HepG2 (cell line): ENCODE results near the gene GSK3A. TPM values are rescaled to one million over a fixed set of nuclear protein-coding genes. Genes with fewer than 3 reads are reported as not detected.

ENCODE experiments used
- ASH2L ChIP-seq: fragments of 300-600, 200-600 bp; sonication (generic); IDR thresholded peaks from 2 replicates; pipeline ENCODE4 v1.7.0; 2017; ENCODE audit warnings: low read depth, mild to moderate bottlenecking, moderate library complexity, mixed read lengths, low read length; ENCODE audit not compliant: insufficient read length
- GTF3A ChIP-seq: sonication (generic); formaldehyde crosslinking; conservative IDR thresholded peaks from 2 replicates; pipeline ENCODE4 v1.4.0; 2020; ENCODE audit warnings: mild to moderate bottlenecking, missing genetic modification reagents
- KLF9 ChIP-seq: IDR thresholded peaks from 2 replicates; pipeline ENCODE4 v1.6.1; 2016; ENCODE audit warnings: low read depth
- MEF2D ChIP-seq: sonication (generic); formaldehyde crosslinking; IDR thresholded peaks from 2 replicates; pipeline ENCODE4 v1.5.1; 2020; ENCODE audit warnings: mild to moderate bottlenecking, missing genetic modification reagents
- PHF20 ChIP-seq: sonication (generic); formaldehyde crosslinking; IDR thresholded peaks from 2 replicates; pipeline ENCODE4 v1.5.0; 2020; ENCODE audit warnings: mild to moderate bottlenecking, missing genetic modification reagents
- SP4 ChIP-seq: sonication (generic); formaldehyde crosslinking; IDR thresholded peaks from 2 replicates; pipeline ENCODE4 v1.8.1; 2023; ENCODE audit warnings: mild to moderate bottlenecking, missing genetic modification reagents
- ZNF232 ChIP-seq: sonication (generic); formaldehyde crosslinking; IDR thresholded peaks from 2 replicates; pipeline ENCODE4 v1.4.0; 2020; ENCODE audit warnings: missing genetic modification reagents, borderline replicate concordance
- ZNF333 ChIP-seq: sonication (generic); formaldehyde crosslinking; IDR thresholded peaks from 2 replicates; pipeline ENCODE4 v1.4.0; 2020; ENCODE audit warnings: mild to moderate bottlenecking, missing genetic modification reagents, borderline replicate concordance
- ZNF572 ChIP-seq: sonication (generic); formaldehyde crosslinking; IDR thresholded peaks from 2 replicates; pipeline ENCODE4 v1.5.1; 2020; ENCODE audit warnings: mild to moderate bottlenecking, missing genetic modification reagents
- ZNF614 ChIP-seq: IDR thresholded peaks from 2 replicates; pipeline ENCODE4 v1.6.1; 2018; ENCODE audit warnings: missing biosample characterization, missing genetic modification reagents, inconsistent platforms, borderline replicate concordance
- ZSCAN12 ChIP-seq: sonication (generic); formaldehyde crosslinking; IDR thresholded peaks from 2 replicates; pipeline ENCODE4 v1.9.0; 2021; ENCODE audit warnings: mild to moderate bottlenecking, missing genetic modification reagents
- polyA plus RNA-seq, 8 experiments: library from polyadenylated mRNA; depleted of rRNA in 3 of 8; stranded (reverse) in 7 of 8; unstranded in 1 of 8; fragments of >200 nt; fragmentation: Illumina TruSeq in 4 of 8; extraction: Trizol in 4 of 8; gene quantifications; 2 replicates each; pipeline versions ENCODE4 v1.2.1 to v1.2.3, GENCODE V29; 2011 to 2016; ENCODE audit warnings: low read depth in 4 of 8, missing spikeins in 1 of 8, mixed read lengths in 1 of 8; ENCODE audit not compliant: insufficient read depth in 1 of 8
- total RNA-seq, 5 experiments: library from RNA; depleted of rRNA; stranded (reverse); fragments of >200 nt; fragmentation: Illumina TruSeq; extraction: Trizol; gene quantifications; 2 replicates each; pipeline ENCODE4 v1.2.3, GENCODE V29; 2016; ENCODE audit warnings: low read depth in 1 of 5
- TF ChIP-seq, protein P1 (sequence below): sonication (generic); formaldehyde crosslinking; IDR thresholded peaks from 2 replicates; pipeline ENCODE4 v1.4.0; 2020; ENCODE audit warnings: missing genetic modification reagents
- TF ChIP-seq, protein P2 (sequence below): sonication (generic); formaldehyde crosslinking; IDR thresholded peaks from 2 replicates; pipeline ENCODE4 v1.9.0; 2021; ENCODE audit warnings: missing genetic modification reagents, borderline replicate concordance
- TF ChIP-seq, protein P3 (sequence below): IDR thresholded peaks from 2 replicates; pipeline ENCODE4 v1.6.1; 2016; ENCODE audit warnings: low read depth, borderline replicate concordance
- TF ChIP-seq, protein P4 (sequence below): sonication (generic); formaldehyde crosslinking; conservative IDR thresholded peaks from 2 replicates; pipeline ENCODE4 v1.4.0; 2020; ENCODE audit warnings: missing genetic modification reagents
- TF ChIP-seq, protein P5 (sequence below): sonication (generic); formaldehyde crosslinking; IDR thresholded peaks from 2 replicates; pipeline ENCODE4 v1.5.1; 2020; ENCODE audit warnings: missing genetic modification reagents, mild to moderate bottlenecking, borderline replicate concordance

Gene GSK3A
- total and polyA plus RNA-seq, 2 of the 13 experiments (the other 11 are each of a cell fraction or from before 2014, with no cell fraction given) = 16.9 to 52.5 TPM

DNA sequence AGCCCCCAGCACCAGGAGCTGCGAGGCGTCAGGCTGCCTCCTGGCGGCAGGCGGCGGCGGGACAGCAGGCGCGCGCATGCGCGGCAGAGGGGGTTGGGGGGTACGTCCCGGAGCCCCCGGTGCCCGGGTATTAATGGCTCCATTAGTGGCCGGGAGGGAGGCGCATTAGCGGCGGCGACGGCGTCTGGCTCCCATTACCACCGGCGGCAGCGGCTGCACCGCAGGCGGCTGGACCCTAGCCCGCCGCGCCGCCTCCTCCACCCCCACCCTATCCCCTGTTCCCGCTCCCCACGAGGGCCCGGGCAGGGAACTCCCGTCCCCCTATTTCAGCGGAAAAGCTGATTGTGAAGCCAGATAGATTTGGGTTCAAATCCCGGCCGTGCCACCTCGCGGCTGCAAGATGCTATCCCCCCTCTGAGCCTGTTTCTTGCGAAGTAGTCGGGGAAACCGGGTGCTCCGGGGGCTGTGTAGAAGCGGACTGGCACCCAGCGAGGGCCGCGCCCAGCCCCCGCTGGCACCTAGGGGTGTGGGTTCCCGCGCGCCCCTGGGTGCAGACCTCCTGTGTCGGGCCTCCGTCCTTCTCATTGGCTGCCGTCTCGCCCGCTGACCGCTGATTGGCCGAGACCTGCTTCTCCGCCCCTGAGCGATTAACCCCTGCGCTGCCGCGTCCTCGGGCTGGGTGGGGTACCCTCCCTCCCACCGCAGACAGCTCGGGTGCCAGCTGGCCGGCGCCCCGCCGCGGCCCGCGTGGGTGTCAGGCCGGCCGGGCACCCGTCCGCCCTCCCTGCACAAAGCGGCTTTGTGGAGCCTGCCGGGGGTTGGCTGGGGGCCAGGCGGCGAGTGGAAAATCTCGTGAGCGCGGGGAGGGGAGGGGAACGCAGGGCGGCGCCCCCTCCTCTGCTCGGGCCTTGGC lies 37.8 kb upstream of the GSK3A start (continued):
- TF ChIP-seq, protein P1, sequence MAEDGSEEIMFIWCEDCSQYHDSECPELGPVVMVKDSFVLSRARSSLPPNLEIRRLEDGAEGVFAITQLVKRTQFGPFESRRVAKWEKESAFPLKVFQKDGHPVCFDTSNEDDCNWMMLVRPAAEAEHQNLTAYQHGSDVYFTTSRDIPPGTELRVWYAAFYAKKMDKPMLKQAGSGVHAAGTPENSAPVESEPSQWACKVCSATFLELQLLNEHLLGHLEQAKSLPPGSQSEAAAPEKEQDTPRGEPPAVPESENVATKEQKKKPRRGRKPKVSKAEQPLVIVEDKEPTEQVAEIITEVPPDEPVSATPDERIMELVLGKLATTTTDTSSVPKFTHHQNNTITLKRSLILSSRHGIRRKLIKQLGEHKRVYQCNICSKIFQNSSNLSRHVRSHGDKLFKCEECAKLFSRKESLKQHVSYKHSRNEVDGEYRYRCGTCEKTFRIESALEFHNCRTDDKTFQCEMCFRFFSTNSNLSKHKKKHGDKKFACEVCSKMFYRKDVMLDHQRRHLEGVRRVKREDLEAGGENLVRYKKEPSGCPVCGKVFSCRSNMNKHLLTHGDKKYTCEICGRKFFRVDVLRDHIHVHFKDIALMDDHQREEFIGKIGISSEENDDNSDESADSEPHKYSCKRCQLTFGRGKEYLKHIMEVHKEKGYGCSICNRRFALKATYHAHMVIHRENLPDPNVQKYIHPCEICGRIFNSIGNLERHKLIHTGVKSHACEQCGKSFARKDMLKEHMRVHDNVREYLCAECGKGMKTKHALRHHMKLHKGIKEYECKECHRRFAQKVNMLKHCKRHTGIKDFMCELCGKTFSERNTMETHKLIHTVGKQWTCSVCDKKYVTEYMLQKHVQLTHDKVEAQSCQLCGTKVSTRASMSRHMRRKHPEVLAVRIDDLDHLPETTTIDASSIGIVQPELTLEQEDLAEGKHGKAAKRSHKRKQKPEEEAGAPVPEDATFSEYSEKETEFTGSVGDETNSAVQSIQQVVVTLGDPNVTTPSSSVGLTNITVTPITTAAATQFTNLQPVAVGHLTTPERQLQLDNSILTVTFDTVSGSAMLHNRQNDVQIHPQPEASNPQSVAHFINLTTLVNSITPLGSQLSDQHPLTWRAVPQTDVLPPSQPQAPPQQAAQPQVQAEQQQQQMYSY = 0 out of 2 replicates have a peak, but pooled peaks have one; percentile 28
- no peak for TF ChIP-seq ZNF614
- TF ChIP-seq ZSCAN12 (CRISPR knock-in tag) = 0 out of 2 replicates have a peak, but pooled peaks have one; percentile 29
- TF ChIP-seq ZNF572 (CRISPR knock-in tag) = no peak
- TF ChIP-seq, protein P2, sequence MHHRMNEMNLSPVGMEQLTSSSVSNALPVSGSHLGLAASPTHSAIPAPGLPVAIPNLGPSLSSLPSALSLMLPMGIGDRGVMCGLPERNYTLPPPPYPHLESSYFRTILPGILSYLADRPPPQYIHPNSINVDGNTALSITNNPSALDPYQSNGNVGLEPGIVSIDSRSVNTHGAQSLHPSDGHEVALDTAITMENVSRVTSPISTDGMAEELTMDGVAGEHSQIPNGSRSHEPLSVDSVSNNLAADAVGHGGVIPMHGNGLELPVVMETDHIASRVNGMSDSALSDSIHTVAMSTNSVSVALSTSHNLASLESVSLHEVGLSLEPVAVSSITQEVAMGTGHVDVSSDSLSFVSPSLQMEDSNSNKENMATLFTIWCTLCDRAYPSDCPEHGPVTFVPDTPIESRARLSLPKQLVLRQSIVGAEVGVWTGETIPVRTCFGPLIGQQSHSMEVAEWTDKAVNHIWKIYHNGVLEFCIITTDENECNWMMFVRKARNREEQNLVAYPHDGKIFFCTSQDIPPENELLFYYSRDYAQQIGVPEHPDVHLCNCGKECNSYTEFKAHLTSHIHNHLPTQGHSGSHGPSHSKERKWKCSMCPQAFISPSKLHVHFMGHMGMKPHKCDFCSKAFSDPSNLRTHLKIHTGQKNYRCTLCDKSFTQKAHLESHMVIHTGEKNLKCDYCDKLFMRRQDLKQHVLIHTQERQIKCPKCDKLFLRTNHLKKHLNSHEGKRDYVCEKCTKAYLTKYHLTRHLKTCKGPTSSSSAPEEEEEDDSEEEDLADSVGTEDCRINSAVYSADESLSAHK (CRISPR knock-in tag) = no peak
- TF ChIP-seq, protein P3, sequence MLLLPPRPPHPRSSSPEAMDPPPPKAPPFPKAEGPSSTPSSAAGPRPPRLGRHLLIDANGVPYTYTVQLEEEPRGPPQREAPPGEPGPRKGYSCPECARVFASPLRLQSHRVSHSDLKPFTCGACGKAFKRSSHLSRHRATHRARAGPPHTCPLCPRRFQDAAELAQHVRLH (CRISPR knock-in tag) = no peak
- TF ChIP-seq, protein P4, sequence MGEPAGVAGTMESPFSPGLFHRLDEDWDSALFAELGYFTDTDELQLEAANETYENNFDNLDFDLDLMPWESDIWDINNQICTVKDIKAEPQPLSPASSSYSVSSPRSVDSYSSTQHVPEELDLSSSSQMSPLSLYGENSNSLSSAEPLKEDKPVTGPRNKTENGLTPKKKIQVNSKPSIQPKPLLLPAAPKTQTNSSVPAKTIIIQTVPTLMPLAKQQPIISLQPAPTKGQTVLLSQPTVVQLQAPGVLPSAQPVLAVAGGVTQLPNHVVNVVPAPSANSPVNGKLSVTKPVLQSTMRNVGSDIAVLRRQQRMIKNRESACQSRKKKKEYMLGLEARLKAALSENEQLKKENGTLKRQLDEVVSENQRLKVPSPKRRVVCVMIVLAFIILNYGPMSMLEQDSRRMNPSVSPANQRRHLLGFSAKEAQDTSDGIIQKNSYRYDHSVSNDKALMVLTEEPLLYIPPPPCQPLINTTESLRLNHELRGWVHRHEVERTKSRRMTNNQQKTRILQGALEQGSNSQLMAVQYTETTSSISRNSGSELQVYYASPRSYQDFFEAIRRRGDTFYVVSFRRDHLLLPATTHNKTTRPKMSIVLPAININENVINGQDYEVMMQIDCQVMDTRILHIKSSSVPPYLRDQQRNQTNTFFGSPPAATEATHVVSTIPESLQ (CRISPR knock-in tag) = no peak
- TF ChIP-seq ZNF232 (CRISPR knock-in tag) = peak; percentile 45; the same call in 1 of the 2 replicates
- TF ChIP-seq, protein P5, sequence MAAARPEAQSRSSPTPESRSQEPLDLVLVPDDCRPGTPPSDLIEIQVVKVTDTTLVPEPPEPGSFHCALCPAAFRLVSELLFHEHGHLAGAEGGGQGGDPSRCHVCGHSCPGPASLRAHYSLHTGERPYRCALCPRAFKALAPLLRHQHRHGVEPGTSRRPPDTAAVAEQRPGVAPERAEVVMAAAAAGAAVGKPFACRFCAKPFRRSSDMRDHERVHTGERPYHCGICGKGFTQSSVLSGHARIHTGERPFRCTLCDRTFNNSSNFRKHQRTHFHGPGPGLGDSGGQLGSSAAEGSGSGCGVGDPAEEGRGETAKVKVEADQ = peak; percentile 30; the same call in 1 of the 2 replicates
- TF ChIP-seq ASH2L = peak; percentile 43
- peak; percentile 56; the same call in 1 of the 2 replicates for TF ChIP-seq SP4 (CRISPR knock-in tag)
- TF ChIP-seq MEF2D (CRISPR knock-in tag) = 0 out of 2 replicates have a peak, but pooled peaks have one; percentile 31
- TF ChIP-seq KLF9 = no peak
- TF ChIP-seq PHF20 (CRISPR knock-in tag) = no peak
- no peak for TF ChIP-seq ZNF333 (CRISPR knock-in tag)
- no peak for TF ChIP-seq GTF3A (CRISPR knock-in tag)
